BLaER1 (cell line): ENCODE data around the gene CPNE5.

Experiments
- H3K27ac ChIP-seq: shearing (Covaris generic); formaldehyde crosslinking; 2 replicates; pipeline ENCODE4 v1.8.1; 2022
- H3K27me3 ChIP-seq: shearing (Covaris generic); formaldehyde crosslinking; 2 replicates; pipeline ENCODE4 v1.8.1; 2022
- H3K36me3 ChIP-seq: shearing (Covaris generic); formaldehyde crosslinking; 2 replicates; pipeline ENCODE4 v1.8.1; 2022
- H3K4me1 ChIP-seq: shearing (Covaris generic); formaldehyde crosslinking; 2 replicates; pipeline ENCODE4 v1.8.1; 2022
- H3K4me2 ChIP-seq: shearing (Covaris generic); formaldehyde crosslinking; 2 replicates; pipeline ENCODE4 v1.8.1; 2022
- H3K4me3 ChIP-seq: shearing (Covaris generic); formaldehyde crosslinking; 2 replicates; pipeline ENCODE4 v1.8.1; 2022
- H3K9ac ChIP-seq: shearing (Covaris generic); formaldehyde crosslinking; 2 replicates; pipeline ENCODE4 v1.8.1; 2022
- H3K9me3 ChIP-seq: shearing (Covaris generic); formaldehyde crosslinking; 2 replicates; pipeline ENCODE4 v1.8.1; 2022
- H4K20me1 ChIP-seq: shearing (Covaris generic); formaldehyde crosslinking; 2 replicates; pipeline ENCODE4 v1.8.1; 2022
- Cebpa-rat ChIP-seq: shearing (Covaris generic); IDR thresholded peaks from 2 replicates; pipeline ENCODE4 v1.8.1; 2022

Gene CPNE5

DNA sequence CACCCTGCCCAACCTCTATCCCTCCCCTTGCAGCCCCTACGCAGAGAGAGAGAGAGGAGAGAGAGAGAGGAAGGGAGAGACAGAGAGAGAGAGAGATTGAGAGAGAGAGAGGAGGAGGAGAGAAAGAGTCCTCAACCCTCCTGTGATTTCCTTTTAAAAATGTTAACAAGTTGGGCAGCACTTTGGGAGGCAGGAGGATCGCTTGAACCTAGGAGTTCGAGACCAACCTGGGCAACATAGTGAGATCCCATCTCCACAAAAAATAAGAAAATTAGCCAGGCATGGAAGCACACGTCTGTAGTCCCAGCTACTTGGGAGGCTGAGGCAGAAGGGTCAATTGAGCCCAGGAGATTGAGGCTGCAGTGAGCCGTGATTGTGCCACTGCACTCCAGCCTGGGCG, 30.1 kb downstream of the CPNE5 start:
- H3K27ac ChIP-seq: no peak overlapping the region
- H3K36me3 ChIP-seq: no peaks in the 10 kb centered on the region
- no peaks in the 10 kb centered on the region for H3K27me3 ChIP-seq
- peaks cover 11% of the 10 kb centered on the region; the same call in 1 of the 2 replicates for H3K4me1 ChIP-seq
- H3K4me2 ChIP-seq: no peak overlapping the region
- H3K4me3 ChIP-seq: no peak overlapping the region
- H3K9ac ChIP-seq: no peak overlapping the region
- no peaks in the 10 kb centered on the region for H4K20me1 ChIP-seq
- no peaks in the 10 kb centered on the region for H3K9me3 ChIP-seq
- no peak for TF ChIP-seq Cebpa-rat

DNA sequence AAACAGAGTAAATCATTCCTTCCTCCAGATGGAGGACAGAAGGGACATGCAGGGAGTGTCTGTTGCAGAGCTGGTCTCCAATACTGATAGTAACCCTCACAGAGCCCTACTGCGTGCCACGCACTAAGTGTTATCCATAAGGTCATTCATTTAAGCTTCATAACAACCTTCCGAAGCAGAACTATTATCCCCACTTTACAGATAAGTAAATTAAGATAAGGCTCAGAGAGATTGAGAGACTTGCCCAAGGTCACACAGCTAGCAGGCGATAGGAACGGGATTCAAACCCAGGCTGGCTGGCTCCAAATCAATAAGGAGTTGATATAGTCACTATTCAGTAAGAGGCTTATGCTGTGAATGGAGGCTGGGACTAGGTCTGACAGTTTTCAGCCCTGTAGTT, 30.6 kb downstream of the CPNE5 start:
- H3K27ac ChIP-seq: no peak overlapping the region
- no peaks in the 10 kb centered on the region for H3K27me3 ChIP-seq
- H3K36me3 ChIP-seq: no peaks in the 10 kb centered on the region

DNA sequence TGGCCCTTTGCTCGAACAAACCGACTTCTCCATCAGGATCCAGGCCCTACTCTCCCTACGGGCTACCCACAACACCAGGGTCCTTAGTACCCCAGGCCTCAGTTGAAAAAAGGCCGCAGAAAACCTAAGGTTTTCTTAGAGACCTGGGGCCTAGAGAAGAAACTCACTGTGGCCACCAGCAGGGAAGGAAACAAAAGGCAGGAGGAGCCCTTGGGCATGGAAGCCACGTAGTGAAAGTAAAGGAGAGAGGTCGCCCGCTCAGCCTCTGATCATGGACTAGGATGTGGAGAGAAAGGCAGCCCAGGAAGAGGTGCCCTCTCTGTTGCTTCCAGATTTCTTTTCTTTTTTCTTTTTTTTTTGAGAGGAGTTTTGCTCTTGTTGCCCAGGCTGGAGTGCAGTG, 31.5 kb downstream of the CPNE5 start:
- no peaks in the 10 kb centered on the region for H4K20me1 ChIP-seq
- no peaks in the 10 kb centered on the region for H3K36me3 ChIP-seq
- no peaks in the 10 kb centered on the region for H3K27me3 ChIP-seq
- no peak overlapping the region for H3K4me2 ChIP-seq
- H3K9me3 ChIP-seq: no peaks in the 10 kb centered on the region
- H3K9ac ChIP-seq: no peak overlapping the region
- H3K4me3 ChIP-seq: no peak overlapping the region
- peaks cover 11% of the 10 kb centered on the region; the same call in 1 of the 2 replicates for H3K4me1 ChIP-seq
- no peak overlapping the region for H3K27ac ChIP-seq
- no peak for TF ChIP-seq Cebpa-rat

More for the DNA sequence above, 30.6 kb downstream of the CPNE5 start:
- H3K4me2 ChIP-seq: no peak overlapping the region
- H4K20me1 ChIP-seq: no peaks in the 10 kb centered on the region
- TF ChIP-seq Cebpa-rat: no peak
- no peak overlapping the region for H3K9ac ChIP-seq
- H3K9me3 ChIP-seq: no peaks in the 10 kb centered on the region
- no peak overlapping the region for H3K4me3 ChIP-seq
- H3K4me1 ChIP-seq: peaks cover 11% of the 10 kb centered on the region; the same call in 1 of the 2 replicates

DNA sequence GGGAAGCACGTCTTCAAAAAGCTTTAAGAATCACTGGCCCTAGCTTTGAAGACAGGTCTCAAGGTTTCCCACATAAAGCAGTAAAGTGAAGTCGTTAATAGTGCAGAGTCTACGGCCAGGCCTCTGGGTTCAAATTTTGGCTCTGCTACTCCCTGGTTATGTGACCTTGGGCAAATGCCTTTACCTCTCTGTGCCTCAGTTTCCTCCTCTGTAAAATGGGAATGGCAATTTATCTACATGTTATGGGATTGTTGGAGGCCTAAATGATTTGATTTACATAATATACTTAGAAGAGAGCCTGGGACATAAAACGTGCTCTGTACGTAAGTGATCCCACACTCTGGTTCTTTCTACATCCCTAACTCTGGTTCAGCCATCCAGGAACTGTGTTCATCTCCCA, 32.1 kb downstream of the CPNE5 start:
- TF ChIP-seq Cebpa-rat: no peak
- no peaks in the 10 kb centered on the region for H3K27me3 ChIP-seq
- no peak overlapping the region for H3K4me3 ChIP-seq
- H3K4me2 ChIP-seq: no peak overlapping the region
- no peaks in the 10 kb centered on the region for H4K20me1 ChIP-seq
- no peak overlapping the region for H3K9ac ChIP-seq
- H3K4me1 ChIP-seq: peaks cover 11% of the 10 kb centered on the region; the same call in 1 of the 2 replicates
- no peak overlapping the region for H3K27ac ChIP-seq
- no peaks in the 10 kb centered on the region for H3K36me3 ChIP-seq
- no peaks in the 10 kb centered on the region for H3K9me3 ChIP-seq

DNA sequence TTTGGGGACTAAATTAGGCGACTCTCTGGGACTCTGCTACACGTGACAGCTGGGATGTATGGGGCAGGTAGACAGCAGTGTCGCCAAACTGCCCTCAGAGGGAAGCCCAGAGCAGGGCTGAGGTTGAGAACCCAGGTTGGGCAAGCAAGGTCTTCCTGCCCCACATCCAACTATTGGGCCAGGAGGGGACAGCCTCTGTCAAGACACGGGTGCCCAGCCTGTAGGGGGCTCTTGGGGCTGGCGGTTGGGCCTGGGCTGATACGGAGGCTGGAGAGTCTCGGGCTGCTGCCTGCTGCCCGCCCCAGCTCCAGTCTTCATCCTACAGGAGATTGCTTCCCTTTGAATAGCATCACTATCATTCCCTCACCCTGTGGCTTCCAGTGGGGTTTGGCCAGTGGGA, 33.3 kb downstream of the CPNE5 start:
- Histone ChIP-seq H3K9me3 (no peaks in the 10 kb centered on the region), H3K27ac (no peak overlapping the region), H3K27me3 (no peaks in the 10 kb centered on the region), H3K4me1 (peaks cover 11% of the 10 kb centered on the region; the same call in 1 of the 2 replicates), H4K20me1 (no peaks in the 10 kb centered on the region), H3K4me3 (no peak overlapping the region), H3K9ac (no peak overlapping the region), H3K4me2 (no peak overlapping the region; the same call in 1 of the 2 replicates), H3K36me3 (no peaks in the 10 kb centered on the region)
- no peak for TF ChIP-seq Cebpa-rat

DNA sequence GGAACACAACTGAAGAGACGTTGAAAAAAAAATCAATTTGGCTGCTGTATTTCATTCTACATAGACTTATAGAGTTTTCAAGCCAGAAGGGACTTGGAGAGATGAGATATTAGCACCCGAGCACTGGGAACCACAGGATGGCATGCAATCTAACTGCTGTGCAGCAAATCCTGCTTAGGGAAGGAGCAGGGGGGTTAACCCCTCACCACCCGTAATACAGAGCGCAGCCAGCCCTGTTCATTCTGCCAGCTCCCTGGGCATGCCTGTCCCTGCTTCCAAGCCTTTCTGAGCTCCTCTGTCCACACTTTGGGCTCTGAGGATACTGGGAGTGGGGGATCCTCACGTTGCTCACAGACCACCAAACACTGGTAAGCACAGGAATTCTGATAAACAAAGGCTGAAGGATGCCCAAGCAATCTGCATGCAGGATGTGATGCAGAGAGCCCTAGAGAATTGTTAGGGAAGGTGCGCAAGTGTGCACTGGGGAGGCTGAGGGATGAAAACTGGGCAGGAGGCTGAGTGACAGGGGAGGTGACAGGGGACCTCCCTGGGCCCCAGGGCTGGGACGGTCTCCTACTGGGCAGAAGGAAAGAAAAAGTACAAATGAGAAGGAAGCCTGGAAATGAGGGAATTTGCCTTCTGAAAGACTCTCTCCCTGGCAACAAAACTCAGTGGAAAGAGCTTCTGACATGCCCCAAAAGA, 34.0 kb downstream of the CPNE5 start:
- no peaks in the 10 kb centered on the region for H3K27me3 ChIP-seq
- no peaks in the 10 kb centered on the region for H3K36me3 ChIP-seq
- no peaks in the 10 kb centered on the region for H4K20me1 ChIP-seq
- H3K4me1 ChIP-seq: peaks cover 11% of the 10 kb centered on the region; the same call in 1 of the 2 replicates
- no peak for TF ChIP-seq Cebpa-rat
- no peak overlapping the region for H3K4me3 ChIP-seq
- no peak overlapping the region for H3K9ac ChIP-seq
- H3K27ac ChIP-seq: no peak overlapping the region
- H3K9me3 ChIP-seq: no peaks in the 10 kb centered on the region
- peak overlapping the region; percentile 3; the same call in 1 of the 2 replicates for H3K4me2 ChIP-seq

DNA sequence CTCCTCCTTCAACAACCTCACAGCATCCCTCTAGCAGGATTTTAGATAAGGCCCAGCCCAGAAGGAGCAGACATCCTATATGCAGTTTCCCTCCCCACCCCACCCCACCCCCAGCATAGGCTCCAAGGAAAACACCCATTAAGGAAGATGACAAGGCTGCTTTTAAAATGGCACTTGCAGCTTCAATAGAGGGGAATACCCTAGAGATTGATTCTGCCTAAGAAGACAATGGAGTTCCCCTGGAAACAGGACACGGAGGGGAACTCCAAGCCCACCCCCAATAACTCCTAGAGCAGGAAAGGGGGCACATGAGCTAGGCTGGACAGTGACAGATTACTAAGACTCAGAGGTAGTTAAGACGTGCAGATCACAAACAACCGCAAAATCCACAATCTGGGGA, 34.7 kb downstream of the CPNE5 start:
- H3K36me3 ChIP-seq: no peaks in the 10 kb centered on the region
- no peak overlapping the region for H3K9ac ChIP-seq
- TF ChIP-seq Cebpa-rat: no peak
- H3K4me1 ChIP-seq: peaks cover 11% of the 10 kb centered on the region; the same call in 1 of the 2 replicates
- no peaks in the 10 kb centered on the region for H3K9me3 ChIP-seq
- no peaks in the 10 kb centered on the region for H3K27me3 ChIP-seq
- H3K27ac ChIP-seq: no peak overlapping the region
- H4K20me1 ChIP-seq: no peaks in the 10 kb centered on the region
- no peak overlapping the region for H3K4me2 ChIP-seq
- H3K4me3 ChIP-seq: no peak overlapping the region

DNA sequence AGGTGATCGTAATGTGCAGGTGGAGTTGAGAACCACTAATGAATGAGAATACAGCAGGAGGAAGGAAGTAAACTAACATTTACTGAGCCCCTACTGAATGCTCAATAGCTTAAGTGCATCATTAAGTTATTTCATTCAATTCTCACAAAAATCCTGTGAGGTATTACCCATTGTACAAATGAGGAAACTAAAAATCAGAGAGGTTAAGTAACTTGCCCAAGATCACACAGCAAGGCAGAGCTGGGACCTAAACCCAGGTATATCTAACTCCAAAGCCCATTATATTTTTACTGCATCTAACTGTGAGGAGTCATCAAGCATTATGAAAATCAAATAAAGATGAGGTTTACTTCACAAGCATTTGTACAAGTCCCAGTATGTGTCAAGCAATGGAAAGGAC, 35.3 kb downstream of the CPNE5 start:
- H3K4me1 ChIP-seq: peaks cover 11% of the 10 kb centered on the region; the same call in 1 of the 2 replicates
- no peaks in the 10 kb centered on the region for H3K36me3 ChIP-seq
- no peak overlapping the region for H3K9ac ChIP-seq
- no peak overlapping the region for H3K4me3 ChIP-seq
- no peak overlapping the region for H3K4me2 ChIP-seq
- no peaks in the 10 kb centered on the region for H3K27me3 ChIP-seq
- no peak for TF ChIP-seq Cebpa-rat
- H3K9me3 ChIP-seq: no peaks in the 10 kb centered on the region
- no peak overlapping the region for H3K27ac ChIP-seq
- H4K20me1 ChIP-seq: no peaks in the 10 kb centered on the region

DNA sequence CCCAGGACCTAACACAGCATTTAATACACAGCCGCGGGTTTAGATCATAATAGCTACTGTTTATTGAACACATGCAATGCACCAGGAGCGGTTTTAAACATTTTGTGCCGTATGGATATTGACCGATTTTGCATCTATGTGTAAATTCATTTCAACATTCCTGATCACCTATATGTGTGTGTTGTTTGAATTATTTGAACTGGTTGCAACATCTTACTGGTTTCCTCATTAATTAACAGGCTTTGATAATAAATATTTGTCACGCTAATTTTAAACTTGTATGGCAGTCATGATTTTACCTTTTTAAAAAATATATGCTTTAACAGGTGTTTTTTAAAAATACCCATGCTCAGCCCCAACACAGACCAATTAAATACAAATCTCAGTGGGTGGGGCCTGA, 35.8 kb downstream of the CPNE5 start:
- no peak overlapping the region for H3K4me2 ChIP-seq
- no peak for TF ChIP-seq Cebpa-rat
- no peaks in the 10 kb centered on the region for H4K20me1 ChIP-seq
- peaks cover 11% of the 10 kb centered on the region; the same call in 1 of the 2 replicates for H3K4me1 ChIP-seq
- no peaks in the 10 kb centered on the region for H3K9me3 ChIP-seq
- no peaks in the 10 kb centered on the region for H3K27me3 ChIP-seq
- H3K27ac ChIP-seq: no peak overlapping the region
- H3K9ac ChIP-seq: no peak overlapping the region
- H3K4me3 ChIP-seq: no peak overlapping the region
- H3K36me3 ChIP-seq: no peaks in the 10 kb centered on the region

DNA sequence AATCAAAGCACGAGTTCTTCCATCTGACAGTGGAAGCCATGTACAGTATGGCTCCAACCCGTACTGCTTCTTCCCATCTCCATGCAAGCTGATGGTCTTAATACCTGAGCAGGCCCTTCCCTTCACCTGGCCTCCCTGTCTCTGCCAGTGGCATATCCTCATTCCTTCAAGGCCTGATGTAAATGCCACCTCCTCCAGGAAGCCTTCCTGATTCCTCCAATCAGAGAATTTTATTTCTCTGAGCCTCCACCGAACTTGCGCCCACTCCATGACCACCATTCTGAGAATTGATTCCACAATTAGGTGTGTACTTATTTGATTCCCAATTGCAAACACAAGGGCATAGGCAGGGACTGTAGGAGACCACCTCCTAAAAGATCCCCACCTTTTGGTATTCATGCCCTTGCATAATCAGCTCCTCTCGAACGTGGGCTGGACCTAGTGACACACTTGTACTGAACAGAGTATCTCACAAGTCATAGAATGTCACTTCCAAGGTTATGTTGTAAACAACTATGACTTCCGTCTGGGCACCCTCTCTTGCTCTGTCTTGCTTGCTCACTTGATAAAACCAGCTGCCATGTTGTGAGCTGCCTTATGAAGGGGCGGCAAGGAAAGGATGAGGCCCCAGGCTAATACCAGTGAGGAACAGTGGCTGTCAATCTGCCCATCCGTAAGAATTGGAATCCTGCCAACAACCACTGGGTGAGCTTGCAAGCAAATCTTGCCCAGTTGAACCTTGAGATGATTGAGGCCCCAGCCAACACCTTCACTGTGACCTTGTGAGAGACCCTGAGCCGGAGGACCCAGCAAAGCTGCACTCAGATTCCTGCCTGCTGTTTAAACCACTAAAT, 38.8 kb downstream of the CPNE5 start:
- Histone ChIP-seq H3K4me1 (peaks cover 15% of the 10 kb centered on the region), H3K27me3 (no peaks in the 10 kb centered on the region), H3K9me3 (no peaks in the 10 kb centered on the region), H3K27ac (no peak overlapping the region), H3K36me3 (no peaks in the 10 kb centered on the region), H3K9ac (no peak overlapping the region), H3K4me2 (no peak overlapping the region), H4K20me1 (no peaks in the 10 kb centered on the region), H3K4me3 (no peak overlapping the region)
- TF ChIP-seq Cebpa-rat: no peak
